Globus pallidus (tissue), 1 donor: ENCODE results near the gene PNPLA2.
A peak's percentile ranks its signal among the peaks of the same experiment; 100 is the strongest.

Experiments used
- DNase-seq: peaks from one replicate; pipeline ENCODE4 v3.0.0-alpha.2; 2015; ENCODE audit warnings: low spot score

Gene PNPLA2, protein sequence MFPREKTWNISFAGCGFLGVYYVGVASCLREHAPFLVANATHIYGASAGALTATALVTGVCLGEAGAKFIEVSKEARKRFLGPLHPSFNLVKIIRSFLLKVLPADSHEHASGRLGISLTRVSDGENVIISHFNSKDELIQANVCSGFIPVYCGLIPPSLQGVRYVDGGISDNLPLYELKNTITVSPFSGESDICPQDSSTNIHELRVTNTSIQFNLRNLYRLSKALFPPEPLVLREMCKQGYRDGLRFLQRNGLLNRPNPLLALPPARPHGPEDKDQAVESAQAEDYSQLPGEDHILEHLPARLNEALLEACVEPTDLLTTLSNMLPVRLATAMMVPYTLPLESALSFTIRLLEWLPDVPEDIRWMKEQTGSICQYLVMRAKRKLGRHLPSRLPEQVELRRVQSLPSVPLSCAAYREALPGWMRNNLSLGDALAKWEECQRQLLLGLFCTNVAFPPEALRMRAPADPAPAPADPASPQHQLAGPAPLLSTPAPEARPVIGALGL

DNA sequence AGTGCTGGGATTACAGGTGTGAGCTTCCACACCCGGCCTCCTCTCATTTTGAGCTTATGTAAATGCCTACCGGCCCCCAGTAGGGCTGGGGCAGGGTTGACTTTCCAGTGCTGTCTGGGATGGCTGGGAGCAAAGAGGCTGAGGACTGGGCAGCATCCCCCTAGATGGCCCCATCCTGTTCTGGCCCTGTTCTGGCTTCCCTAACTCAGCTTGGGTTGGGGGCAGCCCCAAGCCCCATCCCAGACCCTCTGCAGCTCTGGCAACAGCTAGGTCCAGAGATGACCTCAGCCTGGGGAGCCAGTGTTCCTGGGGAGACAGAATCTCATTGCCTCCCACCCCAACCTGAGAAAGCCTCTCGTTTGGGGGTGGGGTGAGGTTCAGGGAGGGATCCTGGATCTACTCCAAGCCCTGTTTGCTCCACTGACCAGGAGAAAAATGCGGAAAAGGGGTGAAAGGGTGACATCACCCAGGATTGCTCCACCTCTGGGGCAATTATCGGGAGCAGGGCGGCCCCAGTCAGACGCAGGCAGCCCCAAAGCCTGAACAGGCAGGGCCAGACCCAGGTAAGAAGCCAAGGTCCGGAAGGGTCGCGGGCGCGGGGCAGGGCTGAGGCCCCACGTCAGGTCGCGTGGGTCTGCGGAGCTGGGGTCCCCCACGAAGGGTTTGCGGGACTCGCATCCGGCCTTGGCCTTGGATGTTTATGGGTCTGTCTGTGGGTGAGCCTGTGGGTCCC is at the start of gene PNPLA2:
Gene PNPLA2, plus strand, starts transcription at position 519 of the 733 bp plus-strand sequence. CDS start 805 bp downstream, outside the sequence.
- no peak for DNase-seq

DNA sequence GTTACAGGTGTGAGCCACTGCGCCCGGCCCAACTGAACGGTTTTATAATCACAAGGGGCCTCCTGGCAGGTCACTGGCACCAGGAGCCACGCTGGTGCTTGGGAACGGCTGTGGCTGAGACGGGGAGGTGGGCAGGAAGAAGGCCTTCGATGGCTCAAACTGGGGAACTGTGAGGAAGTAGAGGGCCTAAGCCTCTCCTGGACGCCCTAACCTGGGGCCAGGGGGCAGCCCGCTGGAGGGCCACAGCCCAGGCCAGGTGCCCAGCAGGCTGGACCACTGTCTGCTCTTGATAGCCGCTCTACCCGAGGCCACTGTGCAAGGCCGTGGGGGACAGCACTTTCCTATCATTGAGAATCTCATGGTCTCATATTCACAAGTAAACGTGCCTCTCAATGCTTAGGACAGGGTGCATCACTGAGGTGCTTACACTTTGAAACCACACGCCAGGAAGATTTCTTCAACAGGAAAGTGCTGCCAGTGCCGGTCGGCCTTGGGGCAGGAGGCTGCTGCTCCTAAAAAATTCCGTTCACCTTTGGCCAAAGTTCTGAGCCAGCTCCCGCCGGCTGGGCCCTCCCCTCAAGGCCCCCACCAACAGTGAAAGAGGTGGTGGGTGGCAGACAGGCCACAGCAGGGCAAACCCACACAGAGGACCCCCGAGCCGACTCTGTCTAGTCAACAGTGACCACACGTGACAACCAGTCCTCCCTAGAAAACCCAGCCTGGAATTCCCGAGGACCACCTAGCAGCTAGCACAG is 48.6 kb upstream of the PNPLA2 start:
- no peak for DNase-seq

DNA sequence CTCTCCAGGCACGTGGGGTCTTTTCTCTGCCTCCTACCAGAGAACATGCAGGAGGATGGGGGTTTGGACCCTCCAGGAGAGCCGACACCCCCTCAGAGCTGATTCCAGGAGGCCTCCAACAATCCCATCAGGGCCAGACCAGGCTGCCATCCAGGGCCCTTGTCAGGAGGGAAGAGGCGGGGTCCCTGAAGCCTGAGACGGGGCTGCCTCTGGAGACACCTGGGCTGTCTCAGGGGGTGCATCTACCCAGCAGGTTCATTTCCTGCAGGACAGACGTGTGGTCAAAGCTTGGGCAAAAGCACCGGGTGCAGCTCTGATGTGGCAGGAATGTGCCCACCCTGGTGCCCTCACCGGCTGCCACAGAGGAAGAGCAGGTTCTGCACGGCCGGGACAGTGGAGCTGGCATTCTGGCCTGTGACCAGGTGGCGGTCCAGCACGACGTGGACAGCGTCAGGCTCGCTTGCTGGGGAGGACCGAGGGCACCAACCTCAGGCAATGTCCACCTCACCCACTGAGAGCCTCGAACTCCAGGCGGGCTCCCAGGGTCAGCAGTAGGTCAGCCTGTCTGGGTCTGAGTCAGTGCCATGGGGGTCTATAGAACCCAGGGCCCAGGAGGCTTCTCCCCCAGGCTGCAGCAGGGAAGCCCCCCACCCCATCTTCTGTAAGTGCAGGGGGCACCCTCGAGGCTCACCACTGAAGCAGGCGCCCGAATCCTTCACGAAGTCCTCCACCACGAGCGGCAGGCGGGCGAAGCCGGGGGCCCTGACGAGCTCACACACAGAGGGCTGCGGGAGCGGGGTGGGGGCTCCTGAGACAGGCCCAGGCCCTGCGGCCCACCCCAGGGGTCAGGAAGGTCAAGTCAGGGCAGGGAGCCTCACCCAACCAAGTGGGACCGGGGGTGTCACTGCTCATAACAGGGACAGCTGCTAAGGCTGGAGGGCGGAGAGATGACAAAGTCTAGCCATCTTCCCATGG is 47.8 kb upstream of the PNPLA2 start:
- no peak for DNase-seq

DNA sequence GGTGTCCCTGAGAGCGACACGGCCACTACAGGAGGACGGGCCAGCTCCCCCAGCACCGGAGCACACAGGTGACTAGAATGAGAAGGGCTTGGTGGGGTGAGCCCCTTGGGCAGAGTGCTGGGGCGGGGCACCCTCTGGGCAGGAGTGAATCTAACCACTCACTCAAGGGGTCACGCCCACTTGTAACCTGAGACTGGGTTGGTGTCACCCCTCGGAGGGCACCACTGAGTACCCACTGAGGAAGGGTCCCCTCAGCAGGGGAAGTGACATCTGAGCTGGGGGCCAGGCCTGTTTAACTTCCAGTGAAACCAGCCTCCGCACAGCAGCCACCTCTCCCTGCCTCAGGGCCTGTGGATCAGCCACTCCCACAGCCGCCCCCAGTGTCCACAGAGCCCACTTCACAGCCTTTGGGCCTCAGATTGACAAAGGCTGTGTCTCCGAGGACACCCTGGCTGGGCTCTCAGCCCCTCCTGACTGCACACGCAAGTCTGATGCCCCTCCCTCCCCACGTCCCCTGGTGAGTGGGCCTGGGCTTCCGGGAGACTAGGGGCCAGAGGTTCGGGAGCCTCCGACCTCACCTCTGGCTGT is 47.0 kb upstream of the PNPLA2 start:
- DNase-seq: no peak

DNA sequence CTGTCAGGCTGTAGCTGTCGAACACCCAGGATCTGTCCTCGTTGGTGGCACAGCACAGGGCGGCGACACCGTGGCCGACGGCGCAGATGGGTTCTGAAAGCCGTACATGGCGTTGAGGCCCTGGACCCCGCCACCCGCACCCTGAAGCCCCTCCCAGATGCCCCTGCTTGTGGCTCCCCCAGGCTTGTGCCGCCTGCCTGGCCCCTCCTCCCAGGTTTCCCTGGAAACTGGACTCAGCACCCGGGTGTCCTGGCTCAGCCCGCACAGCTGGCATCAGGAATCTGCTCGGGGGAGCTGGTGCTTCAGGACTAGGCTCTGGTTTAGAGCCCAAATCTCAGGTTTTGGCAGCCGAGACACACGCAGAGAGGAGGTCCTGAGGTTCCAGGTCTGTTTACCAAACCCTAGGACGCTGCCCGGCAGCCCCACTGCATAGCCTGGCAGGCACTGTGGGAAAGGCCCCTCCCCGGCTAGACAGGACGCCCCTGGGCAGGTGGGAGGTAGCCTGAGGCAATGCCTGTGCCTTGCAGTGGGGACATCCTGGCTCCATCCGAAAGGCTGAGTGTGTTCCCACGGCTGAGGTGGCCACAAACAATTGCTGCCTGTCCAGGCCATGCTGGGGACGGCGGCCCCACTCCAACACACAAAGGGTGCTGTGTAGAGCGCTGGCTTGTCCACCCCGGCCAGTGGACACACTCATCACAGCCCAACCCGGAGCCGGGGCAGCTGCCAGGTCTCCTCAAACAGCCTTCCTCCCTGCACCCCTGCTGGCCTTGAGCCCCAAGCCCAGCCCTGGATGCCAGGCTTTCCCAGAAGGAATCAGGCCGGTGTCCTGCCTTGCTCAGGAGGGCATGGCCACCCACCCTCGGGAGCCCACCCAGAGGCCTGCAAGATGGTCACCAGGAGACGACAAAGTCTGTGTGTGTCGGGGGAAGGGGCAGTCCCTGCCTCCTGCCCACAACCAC is 46.0 kb upstream of the PNPLA2 start:
- DNase-seq: peak; percentile 97

DNA sequence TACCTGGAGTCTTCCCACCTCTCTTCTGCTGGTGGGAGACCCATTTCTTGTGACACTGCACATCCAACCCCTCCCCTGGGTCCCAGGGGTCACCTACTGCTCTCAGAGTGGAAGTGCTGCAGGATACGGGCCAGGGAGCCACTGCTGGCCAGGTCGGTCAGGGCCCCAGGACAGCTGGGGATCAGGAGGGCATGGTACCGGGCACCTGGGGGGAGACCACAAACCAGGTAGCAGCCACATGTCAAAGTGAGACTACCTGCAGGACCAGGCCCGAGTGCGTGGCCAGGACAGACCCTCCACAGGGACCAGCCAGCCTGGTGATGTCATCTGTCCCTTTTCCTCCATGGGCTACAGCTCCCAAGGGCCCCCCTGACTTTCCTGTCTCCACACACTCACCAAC is 45.3 kb upstream of the PNPLA2 start:
- no peak for DNase-seq

DNA sequence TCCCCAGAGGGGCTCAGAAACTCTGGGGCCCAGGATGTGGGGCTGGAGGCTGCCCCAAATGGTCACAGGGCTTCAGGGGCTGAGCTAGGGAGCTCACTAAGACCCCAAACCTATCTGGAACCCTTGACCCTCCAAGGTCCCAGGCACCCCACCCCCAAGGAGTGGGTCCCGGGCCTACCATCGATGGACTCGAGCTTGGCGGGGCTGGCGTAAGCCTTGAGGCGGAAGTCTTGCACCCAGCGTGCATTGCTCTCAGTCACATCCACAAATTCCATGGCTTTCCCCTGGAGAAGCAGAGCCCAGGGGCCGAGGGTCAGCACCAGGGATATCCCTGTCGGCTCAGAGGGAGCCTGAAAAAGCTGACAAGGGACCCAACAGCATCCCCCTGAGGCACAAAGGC is 44.9 kb upstream of the PNPLA2 start:
- no peak for DNase-seq

DNA sequence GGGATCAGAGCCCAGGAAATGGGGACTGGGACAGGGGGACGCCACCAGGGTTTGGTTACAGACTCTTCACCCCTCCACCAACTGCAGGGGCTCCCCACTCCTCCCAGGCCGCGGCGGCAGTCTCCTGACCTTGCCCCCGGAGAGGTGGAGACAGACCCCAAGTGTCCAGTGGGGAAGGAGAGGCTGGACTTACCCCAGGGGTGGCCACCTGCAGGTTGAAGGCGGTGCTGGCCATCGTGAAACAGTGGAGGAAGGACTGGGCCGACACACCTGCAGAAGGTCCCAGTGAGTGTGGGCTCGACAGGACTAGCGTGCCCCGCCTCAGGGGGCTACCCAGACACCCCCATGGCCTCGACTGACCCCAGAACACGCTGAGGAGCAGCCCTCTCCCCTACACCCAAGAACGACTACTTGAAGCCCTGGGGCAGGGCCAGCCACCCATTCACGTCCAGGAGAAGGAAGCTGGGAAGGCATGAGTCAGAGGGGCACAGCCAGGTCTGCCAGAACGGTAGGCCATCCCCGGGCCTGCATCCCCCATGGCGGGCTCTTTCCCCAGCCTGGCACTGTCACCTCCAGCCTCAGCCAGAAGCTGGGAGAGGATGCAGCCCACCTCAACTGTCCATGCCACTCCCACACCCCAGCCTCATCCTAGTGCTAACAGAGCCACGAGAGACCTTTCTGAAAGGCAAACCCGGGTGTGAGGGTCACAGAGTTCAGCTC is 43.7 kb upstream of the PNPLA2 start:
- DNase-seq: no peak

DNA sequence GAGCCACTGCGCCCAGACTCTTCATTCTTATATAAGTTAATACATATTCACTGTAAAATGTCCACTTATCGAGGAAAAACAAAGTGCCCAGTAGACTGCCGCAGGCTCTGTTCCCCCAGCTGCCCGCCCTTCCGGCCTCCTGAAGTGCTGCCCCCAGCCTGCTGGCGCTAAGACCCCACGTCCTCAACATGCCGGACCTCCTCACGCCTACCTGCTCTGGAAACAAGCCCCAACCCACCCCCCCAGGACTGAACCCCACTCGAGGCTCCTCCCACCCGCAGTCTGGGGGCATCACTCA is 42.5 kb upstream of the PNPLA2 start:
- no peak for DNase-seq

DNA sequence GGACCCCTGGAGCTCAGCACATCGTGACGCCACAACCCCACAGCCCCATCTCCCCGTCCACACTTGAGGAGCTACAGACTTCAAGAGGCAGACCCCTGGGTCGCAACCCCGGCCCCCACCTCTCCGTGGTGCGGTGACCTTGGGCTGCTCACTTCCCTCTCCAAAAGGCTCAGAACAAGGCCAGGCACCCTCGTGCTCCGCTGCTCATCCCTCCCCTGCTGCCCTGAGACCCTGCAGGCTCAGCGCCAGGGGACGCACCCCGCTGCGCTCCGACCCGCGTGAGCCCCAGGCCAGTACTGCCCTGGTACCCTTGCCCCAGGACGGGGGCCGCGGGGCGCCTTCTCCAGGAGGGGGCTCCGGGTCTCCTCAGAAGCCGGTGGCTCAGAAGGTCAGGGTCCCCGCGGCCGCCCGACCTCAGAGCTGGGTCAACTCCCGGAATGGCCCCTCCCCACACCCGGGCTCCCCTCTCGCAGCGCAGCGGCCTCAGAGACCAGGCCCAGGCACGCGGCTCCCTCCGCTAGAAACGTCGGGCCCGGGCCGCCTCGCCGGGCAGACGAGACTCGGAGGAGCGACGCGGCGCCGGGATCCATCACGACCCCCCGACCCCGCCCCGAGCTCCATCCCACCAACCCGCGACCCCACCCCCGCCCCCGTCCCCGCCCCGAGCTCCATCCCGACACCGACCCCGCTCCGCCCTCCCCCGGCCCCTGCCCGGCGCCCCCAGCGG is 42.0 kb upstream of the PNPLA2 start:
- no peak for DNase-seq

DNA sequence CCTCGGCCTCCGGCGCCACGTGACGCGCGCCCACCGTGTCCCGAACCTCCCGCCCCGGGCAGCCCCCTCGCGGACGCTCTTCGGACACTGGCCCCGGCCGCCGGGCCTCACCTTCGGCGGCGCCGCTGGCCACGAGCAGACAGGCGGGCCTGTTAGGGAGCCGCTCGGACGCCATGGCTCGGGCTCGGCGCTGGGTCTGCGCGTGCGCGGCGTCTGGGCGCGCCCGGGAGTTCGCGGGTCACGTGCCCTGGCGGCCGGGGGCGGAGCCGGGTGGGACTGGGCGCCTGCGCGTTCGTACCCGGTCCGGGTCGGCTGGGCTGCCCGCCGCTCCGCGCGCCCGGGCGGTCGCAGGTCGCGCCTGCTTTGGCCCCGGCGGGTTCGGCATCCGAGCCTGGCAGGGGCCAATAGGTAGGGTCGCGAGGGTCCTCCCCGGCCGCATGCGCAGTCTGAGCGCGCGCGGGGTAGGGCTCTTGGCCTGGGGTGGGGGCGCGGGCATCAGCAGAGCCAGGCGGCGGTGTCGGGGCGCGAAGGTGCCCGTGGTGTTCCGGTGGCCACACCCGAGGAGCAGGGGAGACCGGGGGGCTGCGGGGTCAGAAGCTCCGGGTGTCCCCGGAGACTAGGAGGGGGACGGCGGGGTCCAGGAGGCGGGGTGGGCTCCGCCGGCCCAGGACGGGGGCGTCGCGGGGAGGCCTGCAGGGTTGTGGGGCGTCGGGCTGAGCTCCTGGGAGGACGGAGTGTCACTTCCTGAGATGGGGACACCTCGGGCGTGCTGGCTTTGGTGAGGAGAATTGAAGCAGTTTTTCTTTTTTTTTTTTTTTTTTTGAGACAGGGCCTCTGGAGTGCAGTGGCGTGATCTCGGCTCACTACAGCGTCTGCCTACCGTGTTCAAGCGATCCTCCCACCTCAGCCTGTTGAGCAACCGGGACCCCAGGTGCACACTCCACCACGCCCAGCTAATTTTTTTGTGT is 41.1 kb upstream of the PNPLA2 start, which contains the start of gene GATD1:
Gene GATD1, minus strand, starts transcription at position 200 of the 968 bp plus-strand sequence. Its CDS starts 25 bp downstream, at position 175.
- DNase-seq: peak; percentile 82

DNA sequence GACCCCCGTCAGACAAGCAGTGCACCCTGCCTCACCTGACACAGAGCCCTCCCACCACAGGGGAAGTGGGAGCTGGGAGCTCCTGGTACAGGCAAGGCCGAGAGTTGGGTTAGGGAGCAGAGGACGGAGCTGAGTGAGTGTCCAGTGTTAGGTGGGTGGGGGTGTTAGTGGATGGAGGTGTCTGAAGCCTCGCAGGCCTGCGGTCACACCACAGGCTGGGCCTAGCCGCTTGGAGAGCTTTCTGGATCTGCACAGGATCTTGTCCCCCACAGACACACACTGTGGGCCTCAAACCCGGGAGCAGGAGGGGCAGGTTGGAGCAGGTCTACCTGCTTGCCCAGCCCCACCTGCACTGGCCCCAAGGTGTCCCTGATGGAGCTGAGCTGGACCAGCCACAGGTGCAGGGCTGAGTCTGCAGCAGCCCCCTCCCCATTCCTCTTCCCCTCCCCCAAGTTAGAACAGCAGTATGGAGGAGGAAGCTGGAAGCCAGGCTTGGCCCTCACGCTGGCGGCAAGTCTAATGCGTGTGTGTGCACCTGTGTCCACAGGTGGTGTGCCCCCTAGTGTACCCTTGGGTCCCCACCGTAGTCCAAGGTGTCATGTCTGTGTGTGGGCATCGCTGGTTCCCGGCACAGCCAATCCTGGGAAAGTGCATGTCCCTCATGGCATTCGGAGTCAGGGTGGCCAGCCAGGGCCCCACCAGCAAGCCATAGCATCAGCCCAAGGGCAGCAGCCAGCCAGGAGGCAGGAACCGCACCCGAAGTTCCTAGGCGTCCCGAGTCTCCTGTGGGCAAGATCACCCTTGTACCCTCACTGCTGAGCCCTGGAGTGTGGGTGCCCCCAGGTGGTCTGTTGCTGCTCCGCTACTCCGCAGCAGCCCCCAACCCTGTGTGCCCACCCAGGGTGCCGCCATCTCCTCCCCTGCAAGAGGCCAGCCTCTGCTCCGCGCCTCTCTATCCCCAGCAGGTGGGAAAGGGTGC is 39.4 kb upstream of the PNPLA2 start:
- DNase-seq: no peak

DNA sequence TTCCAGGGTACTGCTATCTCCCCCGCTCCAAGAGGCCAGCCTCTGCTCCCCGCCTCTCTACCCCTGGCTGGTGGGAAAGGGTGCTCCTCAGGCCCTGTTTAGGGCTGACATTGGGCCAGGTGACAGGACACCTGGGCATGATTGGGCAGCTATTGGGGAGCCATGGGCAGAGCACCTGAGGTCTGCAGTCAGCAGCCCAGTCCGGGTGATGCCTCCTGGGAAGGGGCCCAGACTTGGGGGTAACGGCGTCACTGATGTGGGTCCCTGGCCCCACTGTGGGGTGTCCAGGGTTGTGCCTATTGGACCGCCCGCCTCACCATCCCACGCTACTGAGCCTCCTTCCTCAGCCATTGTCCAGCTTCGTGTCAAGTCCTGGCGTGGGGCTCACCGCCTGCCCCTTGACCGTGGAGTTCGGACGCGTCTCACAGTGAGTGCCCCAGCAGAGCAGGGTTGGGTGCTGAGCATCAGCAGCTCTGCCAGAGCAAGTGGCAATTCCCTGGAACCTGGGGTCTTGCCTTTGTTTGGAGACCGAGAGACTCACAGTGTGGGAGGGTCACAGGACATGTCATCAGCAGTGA is 38.7 kb upstream of the PNPLA2 start:
- DNase-seq: no peak

DNA sequence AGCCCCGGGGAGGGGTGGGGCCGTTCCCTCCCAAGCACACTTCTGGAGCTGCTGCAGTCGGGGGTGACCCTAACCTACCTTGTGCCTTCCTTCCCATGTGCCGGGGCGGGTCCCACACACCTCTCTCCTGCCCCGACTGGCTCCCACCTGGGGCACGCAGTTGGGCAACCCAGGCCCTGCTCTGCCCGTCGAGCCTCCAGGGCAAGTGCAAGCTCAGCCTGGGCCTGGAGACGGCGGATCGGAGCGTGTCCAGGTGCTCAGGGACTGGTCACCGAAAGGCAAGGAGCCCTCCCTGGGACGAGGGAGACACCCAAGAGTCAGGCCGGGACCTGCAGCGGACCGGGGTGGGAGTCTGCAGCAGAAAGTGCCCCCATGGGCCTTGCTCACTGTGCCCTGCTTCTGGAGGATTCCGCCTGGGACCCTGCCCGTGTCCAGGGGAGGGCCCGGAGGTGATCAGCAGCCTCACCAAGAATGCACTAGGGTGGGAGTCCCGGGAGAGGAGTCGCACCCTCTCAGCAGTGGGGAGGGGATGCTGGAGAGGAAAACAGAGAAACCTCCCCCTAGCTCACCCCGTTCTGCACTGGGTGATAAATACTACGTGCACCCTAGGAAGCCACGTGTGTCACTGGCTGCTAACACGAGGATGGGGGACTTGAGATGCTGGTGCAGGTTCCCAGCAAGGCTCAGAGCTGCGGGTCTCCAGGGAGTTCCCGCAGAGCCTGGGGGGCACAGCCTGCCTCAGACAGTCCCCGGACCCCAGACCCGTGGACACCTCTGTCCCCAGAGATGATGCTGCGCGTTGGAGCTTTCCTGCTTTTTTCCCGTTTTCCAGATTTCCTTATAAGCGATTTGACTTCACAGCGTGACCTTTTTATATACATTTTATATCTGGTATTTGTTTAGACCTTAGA is 36.2 kb upstream of the PNPLA2 start:
- DNase-seq: no peak
